GM21825 (cell line): ENCODE results near the gene AIFM2.

Source experiments
- ATAC-seq: cut with Tn5 transposase; IDR thresholded peaks from one replicate; pipeline ENCODE4 v1.9.1; 2021; ENCODE audit warnings: mild to moderate bottlenecking, moderate library complexity; ENCODE audit not compliant: unreplicated experiment

Gene AIFM2

GRCh38 chr10:70063418-70064098 is 69.1 kb downstream of the AIFM2 start:
- no peak for ATAC-seq
